Endothelial cell of umbilical vein (primary cell): Measurements from ENCODE around the gene ADSL.

Source experiments
- CTCF ChIP-seq, 2 donors: IDR thresholded peaks; 1 replicate in 1 of 2; 2 replicates in 1 of 2; pipeline ENCODE4 v1.5.1; 2011; ENCODE audit warnings: low read length in 2 of 2, mild to moderate bottlenecking in 2 of 2, moderate library complexity in 2 of 2, control low read depth in 1 of 2, inconsistent platforms in 1 of 2, low read depth in 1 of 2; ENCODE audit not compliant: insufficient read depth in 1 of 2; ENCODE audit errors: extremely low read depth in 1 of 2
- EZH2 ChIP-seq: IDR thresholded peaks from 2 replicates; pipeline ENCODE4 v1.6.1; 2012; ENCODE audit warnings: borderline replicate concordance, low read depth, mild to moderate bottlenecking, moderate library complexity, low read length, inconsistent platforms; ENCODE audit not compliant: severe bottlenecking
- MAX ChIP-seq: IDR thresholded peaks from 2 replicates; pipeline ENCODE4 v1.6.1; 2011; ENCODE audit not compliant: insufficient read depth, insufficient read length
- POLR2A ChIP-seq: IDR thresholded peaks from 2 replicates; pipeline ENCODE4 v1.6.1; 2012; ENCODE audit warnings: low read depth, mild to moderate bottlenecking, control low read depth, low read length
- POLR2AphosphoS5 ChIP-seq: IDR thresholded peaks from 2 replicates; pipeline ENCODE4 v1.6.1; 2012; ENCODE audit warnings: low read depth, mild to moderate bottlenecking, control low read depth, low read length, moderate library complexity; ENCODE audit not compliant: insufficient read depth

GRCh38 chr22:40322818-40323447 is 23.4 kb upstream of the ADSL start:
- no peak for TF ChIP-seq MAX
- no peak for TF ChIP-seq CTCF (IDR thresholded peaks at IDR 0.05; ENCODE audit: extremely low read depth in 1 of 2, insufficient read depth in 1 of 2, low read depth in 1 of 2, low read length in 2 of 2)
- TF ChIP-seq EZH2 = no peak
- TF ChIP-seq POLR2A = no peak
- no peak for TF ChIP-seq POLR2AphosphoS5
